Caco-2 (cell line): ENCODE results near the gene MAU2. TPM values are rescaled to one million over a fixed set of nuclear protein-coding genes. Genes with fewer than 3 reads are reported as not detected.

Experiments
- Bru-seq: library from RNA; stranded (reverse); fragments of 400-500 nt; gene quantifications from one replicate; lab custom pipeline; 2021; lab: Mats Ljungman, UMichigan
- BruChase-seq, 2 experiments: library from RNA; stranded (reverse); fragments of 400-500 nt; gene quantifications; one replicate each; lab custom pipeline; 2021; lab: Mats Ljungman, UMichigan
- BruUV-seq: library from RNA; stranded (reverse); fragments of 400-500 nt; replicated peaks from 2 replicates; lab custom pipeline; 2021; lab: Mats Ljungman, UMichigan
- CTCF ChIA-PET: fragments of 300-600 bp; sonication (Branson Sonifier 250); formaldehyde crosslinking; loops from one replicate; lab custom pipeline; 2022; ENCODE audit warnings: antibody characterized with exemption; lab: Charles Lee
- POLR2A ChIA-PET: fragments of 300-600 bp; sonication (Branson Sonifier 250); formaldehyde crosslinking; loops from one replicate; lab custom pipeline; 2022; ENCODE audit warnings: antibody characterized with exemption; lab: Charles Lee
- DNase-seq, 2 experiments: peaks; one replicate each; pipeline versions ENCODE4 v3.0.0 to v3.0.0-alpha.2; 2020 to 2022
- H3K27me3 ChIP-seq: replicated peaks from 2 replicates; pipeline ENCODE4 v1.6.0; 2011; ENCODE audit warnings: low read length; ENCODE audit not compliant: control insufficient read depth, insufficient read depth
- H3K36me3 ChIP-seq: 2 replicates; pipeline ENCODE4 v1.5.1; 2011; ENCODE audit warnings: low read length; ENCODE audit not compliant: control insufficient read depth, insufficient read depth
- H3K4me1 ChIP-seq: fragments of 250-450 bp; sonication (Bioruptor Pico); 2 replicates; pipeline ENCODE4 v1.5.1; 2020; ENCODE audit warnings: mild to moderate bottlenecking
- H3K4me3 ChIP-seq: 2 replicates; pipeline ENCODE4 v1.5.1; 2011; ENCODE audit warnings: low read depth, mild to moderate bottlenecking, control low read depth, low read length
- H3K9me3 ChIP-seq: fragments of 250-450 bp; sonication (Bioruptor Pico); 2 replicates; pipeline ENCODE4 v1.5.1; 2020; ENCODE audit warnings: mild to moderate bottlenecking, moderate library complexity
- H3K27ac Mint-ChIP-seq: one replicate; pipeline ENCODE4 v1.8.0; 2022; ENCODE audit warnings: mixed read lengths; ENCODE audit not compliant: unreplicated experiment
- H3K27me3 Mint-ChIP-seq: one replicate; pipeline ENCODE4 v1.8.0; 2022; ENCODE audit warnings: mixed read lengths; ENCODE audit not compliant: insufficient read depth, unreplicated experiment
- H3K36me3 Mint-ChIP-seq: one replicate; pipeline ENCODE4 v1.8.0; 2022; ENCODE audit warnings: mild to moderate bottlenecking, mixed read lengths; ENCODE audit not compliant: insufficient read depth, unreplicated experiment
- H3K4me1 Mint-ChIP-seq: one replicate; pipeline ENCODE4 v1.8.0; 2022; ENCODE audit warnings: low read depth, mixed read lengths; ENCODE audit not compliant: unreplicated experiment
- H3K4me3 Mint-ChIP-seq: one replicate; pipeline ENCODE4 v1.8.0; 2022; ENCODE audit warnings: mild to moderate bottlenecking, moderate library complexity, mixed read lengths; ENCODE audit not compliant: unreplicated experiment
- H3K9me3 Mint-ChIP-seq: one replicate; pipeline ENCODE4 v1.8.0; 2022; ENCODE audit warnings: mixed read lengths; ENCODE audit not compliant: unreplicated experiment
- intact Hi-C: fragments of 100-400 bp; cut with micrococcal nuclease; formaldehyde crosslinking; loops from one replicate; pipeline ENCODE4 v1.10.0; 2022; ENCODE audit not compliant: unreplicated experiment
- long read RNA-seq: library from polyadenylated mRNA; stranded (forward); transcript quantifications from one replicate; pipeline ENCODE4 v2.0.0, GENCODE V29; 2022
- total RNA-seq: library from RNA; stranded (reverse); gene quantifications from 2 replicates; pipeline ENCODE4 v1.2.3, GENCODE V29; 2022
- TF ChIP-seq, protein P1 (sequence below), 2 experiments: fragments of 200-600 bp in 1 of 2; IDR thresholded peaks; 1 replicate in 1 of 2; 2 replicates in 1 of 2; pipeline versions ENCODE4 v1.5.1 to v1.8.0; 2011 to 2022; ENCODE audit warnings: antibody characterized with exemption in 1 of 2, control low read depth in 1 of 2, inconsistent platforms in 1 of 2, low read depth in 1 of 2, low read length in 1 of 2, mild to moderate bottlenecking in 1 of 2, moderate library complexity in 1 of 2; ENCODE audit not compliant: insufficient read depth in 1 of 2, severe bottlenecking in 1 of 2, unreplicated experiment in 1 of 2

The MAU2 gene, protein sequence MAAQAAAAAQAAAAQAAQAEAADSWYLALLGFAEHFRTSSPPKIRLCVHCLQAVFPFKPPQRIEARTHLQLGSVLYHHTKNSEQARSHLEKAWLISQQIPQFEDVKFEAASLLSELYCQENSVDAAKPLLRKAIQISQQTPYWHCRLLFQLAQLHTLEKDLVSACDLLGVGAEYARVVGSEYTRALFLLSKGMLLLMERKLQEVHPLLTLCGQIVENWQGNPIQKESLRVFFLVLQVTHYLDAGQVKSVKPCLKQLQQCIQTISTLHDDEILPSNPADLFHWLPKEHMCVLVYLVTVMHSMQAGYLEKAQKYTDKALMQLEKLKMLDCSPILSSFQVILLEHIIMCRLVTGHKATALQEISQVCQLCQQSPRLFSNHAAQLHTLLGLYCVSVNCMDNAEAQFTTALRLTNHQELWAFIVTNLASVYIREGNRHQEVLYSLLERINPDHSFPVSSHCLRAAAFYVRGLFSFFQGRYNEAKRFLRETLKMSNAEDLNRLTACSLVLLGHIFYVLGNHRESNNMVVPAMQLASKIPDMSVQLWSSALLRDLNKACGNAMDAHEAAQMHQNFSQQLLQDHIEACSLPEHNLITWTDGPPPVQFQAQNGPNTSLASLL
- total RNA-seq (51.3 and 62.6 TPM in 2 replicates), Bru-seq, nascent RNA (percentile 70 among the genes with signal in this experiment), BruChase-seq, experiment 1, labeled RNA remaining after a 2-hour chase (percentile 77 among the genes with signal in this experiment), BruChase-seq, experiment 2, labeled RNA remaining after a 6-hour chase (percentile 76 among the genes with signal in this experiment)
- long read RNA-seq, partial matches to known transcripts, result 15 of 20 reads
- long read RNA-seq, other reads (novel, unspliced or antisense), result 3 of 20 reads

DNA sequence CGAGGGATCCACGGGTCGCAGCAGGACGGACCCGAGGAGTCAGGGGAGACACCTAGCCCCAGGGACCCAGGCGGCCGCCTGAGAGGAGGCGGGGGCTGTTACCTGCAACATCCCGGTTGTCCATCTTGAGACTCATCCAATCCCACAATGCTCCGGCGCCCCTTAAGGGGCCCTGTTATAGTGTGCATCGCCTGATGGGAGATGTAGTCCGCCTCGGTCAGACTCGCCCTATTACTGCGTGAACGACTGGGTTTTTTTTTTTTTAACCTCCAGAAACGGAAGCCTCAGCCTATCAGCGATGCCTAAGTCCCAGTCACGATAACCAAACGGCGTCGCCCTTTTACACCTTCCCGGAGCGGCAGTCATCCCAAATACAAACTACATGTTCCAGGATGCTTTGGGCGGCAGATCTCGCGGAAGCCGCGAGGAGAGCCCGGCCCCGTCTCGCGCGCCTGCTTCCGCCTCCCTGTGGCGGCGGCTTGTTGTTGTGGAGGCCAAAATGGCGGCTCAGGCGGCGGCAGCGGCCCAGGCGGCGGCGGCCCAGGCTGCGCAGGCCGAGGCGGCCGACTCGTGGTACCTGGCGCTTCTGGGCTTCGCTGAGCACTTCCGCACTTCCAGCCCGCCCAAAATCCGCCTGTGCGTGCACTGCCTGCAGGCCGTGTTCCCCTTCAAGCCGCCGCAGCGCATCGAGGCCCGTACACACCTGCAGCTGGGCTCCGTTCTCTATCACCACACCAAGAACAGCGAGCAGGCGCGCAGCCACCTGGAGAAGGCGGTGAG lies at the start of gene MAU2, which contains the start of gene SUGP1:
Gene MAU2 (plus strand): TSS at position 469 of the 780 bp plus-strand sequence. CDS start 31 bp downstream, at position 500.
Gene SUGP1 (minus strand): TSS at position 149 of the 780 bp plus-strand sequence. CDS start 13 bp downstream, at position 136.
- intact Hi-C loops, result loop anchor here (1.0 to 2.0 kb wide), 4 partner anchors 65 to 170 kb away; partner anchors contain the start of genes BORCS8, GATAD2A and RFXANK
- ChIA-PET POLR2A (no interaction called here), CTCF (interaction anchor here (0.6 to 1.2 kb wide), 2 partner anchors 22 to 1667 kb away, joined by 9 to 10 read pairs; no protein-coding TSS in a partner anchor)
- no peaks in the 10 kb centered on the region for H3K27me3 Mint-ChIP-seq
- Histone ChIP-seq H3K4me1 (no peaks in the 10 kb centered on the region; the same call in 1 of the 2 replicates), H3K9me3 (no peaks in the 10 kb centered on the region), H3K36me3 (peaks cover 2% of the 10 kb centered on the region; the same call in 1 of the 2 replicates), H3K27me3 (no peaks in the 10 kb centered on the region), H3K4me3 (peak within 1 kb of the TSS; percentile 100)
- peak within 1 kb of the TSS; percentile 77 for H3K4me3 Mint-ChIP-seq
- peak; percentile 91 to 92 for DNase-seq
- H3K9me3 Mint-ChIP-seq, result no peaks in the 10 kb centered on the region
- H3K4me1 Mint-ChIP-seq, result peaks cover under 1% of the 10 kb centered on the region
- BruUV-seq, result no TSS peak
- H3K36me3 Mint-ChIP-seq, result peaks cover 28% of the 10 kb centered on the region
- peak within 1 kb of the TSS; percentile 91 for H3K27ac Mint-ChIP-seq
- TF ChIP-seq, protein P1, sequence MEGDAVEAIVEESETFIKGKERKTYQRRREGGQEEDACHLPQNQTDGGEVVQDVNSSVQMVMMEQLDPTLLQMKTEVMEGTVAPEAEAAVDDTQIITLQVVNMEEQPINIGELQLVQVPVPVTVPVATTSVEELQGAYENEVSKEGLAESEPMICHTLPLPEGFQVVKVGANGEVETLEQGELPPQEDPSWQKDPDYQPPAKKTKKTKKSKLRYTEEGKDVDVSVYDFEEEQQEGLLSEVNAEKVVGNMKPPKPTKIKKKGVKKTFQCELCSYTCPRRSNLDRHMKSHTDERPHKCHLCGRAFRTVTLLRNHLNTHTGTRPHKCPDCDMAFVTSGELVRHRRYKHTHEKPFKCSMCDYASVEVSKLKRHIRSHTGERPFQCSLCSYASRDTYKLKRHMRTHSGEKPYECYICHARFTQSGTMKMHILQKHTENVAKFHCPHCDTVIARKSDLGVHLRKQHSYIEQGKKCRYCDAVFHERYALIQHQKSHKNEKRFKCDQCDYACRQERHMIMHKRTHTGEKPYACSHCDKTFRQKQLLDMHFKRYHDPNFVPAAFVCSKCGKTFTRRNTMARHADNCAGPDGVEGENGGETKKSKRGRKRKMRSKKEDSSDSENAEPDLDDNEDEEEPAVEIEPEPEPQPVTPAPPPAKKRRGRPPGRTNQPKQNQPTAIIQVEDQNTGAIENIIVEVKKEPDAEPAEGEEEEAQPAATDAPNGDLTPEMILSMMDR (IDR thresholded peaks at IDR 0.05; ENCODE audit: insufficient read depth in 1 of 2, low read depth in 1 of 2, low read length in 1 of 2, severe bottlenecking in 1 of 2, unreplicated experiment in 1 of 2), result no peak

DNA sequence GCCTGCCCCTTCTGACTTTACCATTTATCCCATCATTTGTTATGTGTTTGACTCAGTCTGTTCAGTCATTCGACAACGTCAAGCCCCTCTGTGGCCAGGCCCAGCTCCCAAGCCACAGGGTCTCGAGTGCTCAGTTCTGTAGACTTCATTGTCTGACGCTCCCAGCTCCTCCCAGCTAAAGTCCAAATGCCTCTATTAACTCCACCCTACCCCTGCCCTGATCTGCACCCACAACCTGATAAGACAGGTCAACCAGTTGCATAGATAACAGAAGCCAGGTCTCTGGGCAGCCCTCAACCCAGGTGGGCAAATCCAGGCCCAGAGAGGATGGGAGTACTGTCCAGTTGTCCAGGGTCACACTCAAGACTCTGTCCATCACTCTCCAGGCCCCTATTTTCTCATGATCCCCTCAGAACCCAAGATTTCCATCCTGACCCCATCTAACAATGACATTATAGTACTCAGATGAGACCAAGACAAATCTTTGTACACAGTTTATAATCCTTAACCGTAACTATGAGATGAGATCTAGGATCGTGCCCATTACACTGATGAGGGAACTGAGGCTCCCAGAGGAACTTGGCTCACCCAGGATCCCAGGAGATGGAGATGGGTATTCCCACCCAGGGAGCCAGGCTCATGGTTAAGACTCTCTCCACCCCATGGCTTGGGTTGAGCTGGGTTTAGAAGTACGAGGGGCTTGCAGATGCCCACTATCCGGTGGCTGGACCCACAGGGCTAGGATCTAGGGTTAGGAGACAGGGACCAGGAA lies 48.6 kb upstream of the MAU2 start:
- H3K27me3 ChIP-seq, result no peaks in the 10 kb centered on the region
- no peaks in the 10 kb centered on the region for H3K9me3 ChIP-seq
- Mint-ChIP-seq H3K4me3 (peak overlapping the region; percentile 68), H3K36me3 (peaks cover 13% of the 10 kb centered on the region), H3K27me3 (no peaks in the 10 kb centered on the region), H3K9me3 (no peaks in the 10 kb centered on the region), H3K27ac (no peak overlapping the region), H3K4me1 (no peaks in the 10 kb centered on the region)
- DNase-seq, result no peak
- ChIA-PET CTCF (no interaction called here), POLR2A (no interaction called here)
- intact Hi-C loops, result no loop called here
- H3K4me3 ChIP-seq, result peak overlapping the region; percentile 53
- H3K4me1 ChIP-seq, result no peaks in the 10 kb centered on the region; the same call in 1 of the 2 replicates
- TF ChIP-seq, protein P1 (IDR thresholded peaks at IDR 0.05; ENCODE audit: insufficient read depth in 1 of 2, low read depth in 1 of 2, low read length in 1 of 2, severe bottlenecking in 1 of 2, unreplicated experiment in 1 of 2), result no peak
- H3K36me3 ChIP-seq, result no peaks in the 10 kb centered on the region
- TSS peak; percentile 21 for BruUV-seq
